Activated CD4-positive, alpha-beta T cell treated with anti-CD3 and anti-CD28 coated beads for 48 hours (primary cell): ENCODE data around the gene HRH1.
A peak's percentile ranks its signal among the peaks of the same experiment; 100 is the strongest.
"Not testable (repeated sequence)": the region's sequence is repeated elsewhere in the genome, so short reads cannot be mapped to it uniquely, and the experiment has no call there.

Experiments used
- DNase-seq: peaks from one replicate; pipeline ENCODE4 v3.0.0-alpha.2; 2020

HRH1 gene

GRCh38 chr3:11245827-11246662 is 91.8 kb downstream of the HRH1 start:
- no peak for DNase-seq

- no peak for DNase-seq
Observed at GRCh38 chr3:11246663-11246970, 92.3 kb downstream of the HRH1 start.

GRCh38 chr3:11247362-11247761 is 93.1 kb downstream of the HRH1 start:
- no peak for DNase-seq

- DNase-seq = no peak
Observed at GRCh38 chr3:11248596-11248995, 94.3 kb downstream of the HRH1 start.

- no peak for DNase-seq
Observed at GRCh38 chr3:11250902-11251806, 96.9 kb downstream of the HRH1 start.

- DNase-seq = no peak
Observed at GRCh38 chr3:11251807-11252176, 97.5 kb downstream of the HRH1 start.

GRCh38 chr3:11254876-11255275 is 100.6 kb downstream of the HRH1 start:
- DNase-seq = no peak

GRCh38 chr3:11255537-11255936 is 101.2 kb downstream of the HRH1 start:
- DNase-seq = not testable (repeated sequence)

GRCh38 chr3:11258958-11259357 is 104.7 kb downstream of the HRH1 start:
- DNase-seq = no peak

- no peak for DNase-seq
Observed at GRCh38 chr3:11260460-11260859, 106.2 kb downstream of the HRH1 start.

- DNase-seq = no peak
Observed at GRCh38 chr3:11269007-11269406, 114.7 kb downstream of the HRH1 start.

GRCh38 chr3:11271986-11272904 is 118.0 kb downstream of the HRH1 start, which contains the start of gene ATG7:
ATG7 (plus strand) TSS chr3:11272397; CDS start chr3:11298696, 26,299 bp downstream.
- DNase-seq = peak; percentile 98

GRCh38 chr3:11272906-11273574 is 118.7 kb downstream of the HRH1 start:
- no peak for DNase-seq

GRCh38 chr3:11273891-11274291 is 119.6 kb downstream of the HRH1 start:
- no peak for DNase-seq

GRCh38 chr3:11274566-11275142 is 120.4 kb downstream of the HRH1 start:
- DNase-seq = no peak

- no peak for DNase-seq
Observed at GRCh38 chr3:11275926-11276325, 121.6 kb downstream of the HRH1 start.

- no peak for DNase-seq
Observed at GRCh38 chr3:11276901-11277300, 122.6 kb downstream of the HRH1 start.

GRCh38 chr3:11282250-11283138 is 128.2 kb downstream of the HRH1 start:
- DNase-seq = no peak

- DNase-seq = no peak
Observed at GRCh38 chr3:11283139-11283475, 128.8 kb downstream of the HRH1 start.

GRCh38 chr3:11284011-11284410 is 129.7 kb downstream of the HRH1 start:
- DNase-seq = no peak

- DNase-seq = no peak
Observed at GRCh38 chr3:11285471-11285870, 131.2 kb downstream of the HRH1 start.
